Activated T-cell treated with anti-CD3 and anti-CD28 coated beads for 4 hours (primary cell): Measurements from ENCODE around the gene PRAC1.

Experiments used
- DNase-seq: peaks from one replicate; pipeline ENCODE4 v3.0.0-alpha.2; 2020

Gene PRAC1

GRCh38 chr17:48722201-48722907, at the start of gene PRAC1:
TSS of gene PRAC1 (minus strand) at chr17:48722518. CDS start at chr17:48722392, 126 bp downstream.
- DNase-seq, result no peak

- no peak for DNase-seq
Measured at GRCh38 chr17:48770954-48771353, 48.6 kb upstream of the PRAC1 start.

- no peak for DNase-seq
Measured at GRCh38 chr17:48769009-48769675, 46.8 kb upstream of the PRAC1 start.

GRCh38 chr17:48767263-48767774, 45.0 kb upstream of the PRAC1 start:
- no peak for DNase-seq

- no peak for DNase-seq
Measured at GRCh38 chr17:48761114-48761513, 38.8 kb upstream of the PRAC1 start.

GRCh38 chr17:48760411-48760810, 38.1 kb upstream of the PRAC1 start:
- DNase-seq, result no peak

GRCh38 chr17:48759288-48759687, 37.0 kb upstream of the PRAC1 start:
- DNase-seq, result no peak

GRCh38 chr17:48757524-48757961, 35.2 kb upstream of the PRAC1 start:
- DNase-seq, result no peak

- no peak for DNase-seq
Measured at GRCh38 chr17:48756830-48757251, 34.5 kb upstream of the PRAC1 start.

GRCh38 chr17:48755356-48755755, 33.0 kb upstream of the PRAC1 start:
- DNase-seq, result no peak

GRCh38 chr17:48754500-48755261, 32.4 kb upstream of the PRAC1 start:
- DNase-seq, result no peak

GRCh38 chr17:48753794-48754499, 31.6 kb upstream of the PRAC1 start:
- no peak for DNase-seq

- DNase-seq, result no peak
Measured at GRCh38 chr17:48752399-48753288, 30.3 kb upstream of the PRAC1 start.

- no peak for DNase-seq
Measured at GRCh38 chr17:48751733-48752398, 29.5 kb upstream of the PRAC1 start.

- no peak for DNase-seq
Measured at GRCh38 chr17:48751172-48751571, 28.9 kb upstream of the PRAC1 start.

GRCh38 chr17:48749621-48750553, 27.6 kb upstream of the PRAC1 start:
- no peak for DNase-seq

- no peak for DNase-seq
Measured at GRCh38 chr17:48748718-48749566, 26.6 kb upstream of the PRAC1 start.

GRCh38 chr17:48747445-48748363, 25.4 kb upstream of the PRAC1 start:
- DNase-seq, result no peak
